IPS-18c (cell line): ENCODE measurements around the gene C15orf61.

Experiments
- H3K4me3 ChIP-seq: 2 replicates; pipeline ENCODE4 v1.7.0; 2013; ENCODE audit warnings: low read depth, mild to moderate bottlenecking, low read length, moderate library complexity; ENCODE audit not compliant: insufficient read depth
- H3K9me3 ChIP-seq: one replicate; pipeline ENCODE4 v1.6.1; 2013; ENCODE audit warnings: mild to moderate bottlenecking, low read length, moderate library complexity; ENCODE audit not compliant: control insufficient read depth, insufficient read depth

Gene C15orf61

DNA sequence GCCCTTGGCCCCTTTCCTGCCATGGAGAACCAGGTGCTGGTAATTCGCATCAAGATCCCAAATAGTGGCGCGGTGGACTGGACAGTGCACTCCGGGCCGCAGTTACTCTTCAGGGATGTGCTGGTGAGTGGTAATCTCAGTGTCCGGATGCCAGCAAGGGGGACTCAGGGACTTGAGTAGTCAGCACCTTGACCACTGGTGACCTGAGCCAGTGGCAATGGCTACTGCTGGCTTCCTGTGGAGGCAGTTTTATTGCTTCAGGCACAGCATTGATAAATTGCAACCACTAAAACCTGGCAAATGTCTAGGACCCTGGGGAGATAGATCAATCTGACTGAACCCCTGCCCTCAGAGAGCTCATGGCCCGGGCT, 22.4 kb downstream of the C15orf61 start:
- H3K9me3 ChIP-seq = no peaks in the 10 kb centered on the region
- peak overlapping the region; percentile 90; the same call in 1 of the 2 replicates for H3K4me3 ChIP-seq

DNA sequence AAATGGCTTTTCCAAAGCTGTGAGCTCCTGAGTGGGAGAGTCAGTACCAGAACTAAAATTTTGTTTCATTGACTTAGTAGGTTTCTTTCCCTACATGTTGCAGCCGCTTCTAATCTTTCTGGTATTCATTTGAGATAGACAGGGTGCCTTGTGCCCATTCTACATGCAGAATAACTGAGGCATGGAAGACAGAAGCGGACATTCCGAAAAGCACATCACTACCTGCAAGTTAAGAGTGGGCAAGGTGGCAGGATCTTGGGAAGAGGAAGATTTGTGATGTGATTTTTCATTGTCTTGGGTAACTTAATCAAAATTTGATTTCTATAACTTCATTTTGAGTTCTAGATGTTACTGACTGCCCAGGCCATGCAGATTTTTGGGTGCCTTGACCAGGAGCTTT, 23.5 kb downstream of the C15orf61 start:
- H3K4me3 ChIP-seq = no peak overlapping the region

DNA sequence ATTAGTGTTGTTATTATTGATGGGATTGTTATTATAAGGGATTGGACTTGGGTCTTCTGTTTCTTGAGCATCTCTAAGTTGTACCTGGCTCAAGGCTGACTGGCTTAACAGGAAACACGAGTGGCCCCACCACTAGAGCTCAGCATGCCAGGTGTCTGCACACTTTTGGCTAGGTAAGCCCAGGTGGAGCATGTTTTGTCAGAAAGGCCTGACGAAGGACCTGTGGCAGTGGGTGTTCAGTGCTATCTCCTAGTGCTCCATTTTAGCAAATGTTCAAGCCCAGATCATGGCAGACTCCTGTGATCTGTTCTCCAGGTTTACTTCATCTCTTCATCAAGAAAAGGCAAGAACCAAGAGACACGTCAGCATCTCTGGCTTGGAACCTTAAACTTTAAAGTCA, 24.9 kb downstream of the C15orf61 start:
- no peaks in the 10 kb centered on the region for H3K9me3 ChIP-seq
- no peak overlapping the region for H3K4me3 ChIP-seq

More for the DNA sequence above, 23.5 kb downstream of the C15orf61 start:
- H3K9me3 ChIP-seq = no peaks in the 10 kb centered on the region

DNA sequence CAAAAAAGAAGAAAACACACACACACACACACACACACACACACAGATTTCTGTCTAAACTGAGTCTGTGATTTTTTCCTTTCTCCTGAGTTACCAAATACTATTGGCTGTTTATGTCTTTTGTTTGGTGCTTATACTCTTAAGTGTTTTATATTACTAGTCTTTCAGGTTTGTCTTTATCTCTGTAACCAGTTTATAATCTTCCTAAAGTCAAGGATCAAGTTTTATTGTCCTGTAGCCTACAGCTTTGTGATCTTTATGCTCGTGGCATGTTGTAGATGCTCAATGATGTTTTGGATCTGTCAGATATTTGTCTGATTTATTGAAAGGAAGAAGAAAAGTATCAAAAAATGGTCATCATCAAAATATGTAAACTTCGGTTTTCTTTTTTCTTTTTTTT, 26.1 kb downstream of the C15orf61 start:
- no peaks in the 10 kb centered on the region for H3K9me3 ChIP-seq
- no peak overlapping the region for H3K4me3 ChIP-seq

DNA sequence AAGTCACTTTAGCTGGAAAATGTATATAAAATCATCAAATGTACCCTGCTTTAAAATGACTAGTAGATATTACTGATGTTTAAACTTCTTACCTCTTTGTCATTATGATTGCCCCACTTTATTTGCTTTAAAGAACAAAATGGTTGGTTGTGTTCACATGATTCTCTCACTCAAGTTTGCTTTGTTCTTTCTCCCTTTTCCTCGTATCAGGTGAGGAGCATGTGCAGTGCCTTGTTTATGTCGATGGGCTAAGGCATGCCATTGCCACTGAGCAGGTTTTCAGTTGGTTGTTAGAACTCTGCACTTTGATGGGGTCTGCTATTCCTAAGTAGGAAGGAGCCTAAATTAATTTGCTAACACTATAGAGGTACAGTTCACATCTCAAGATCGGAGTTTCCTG, 26.9 kb downstream of the C15orf61 start:
- Histone ChIP-seq H3K9me3 (no peaks in the 10 kb centered on the region), H3K4me3 (no peak overlapping the region)

DNA sequence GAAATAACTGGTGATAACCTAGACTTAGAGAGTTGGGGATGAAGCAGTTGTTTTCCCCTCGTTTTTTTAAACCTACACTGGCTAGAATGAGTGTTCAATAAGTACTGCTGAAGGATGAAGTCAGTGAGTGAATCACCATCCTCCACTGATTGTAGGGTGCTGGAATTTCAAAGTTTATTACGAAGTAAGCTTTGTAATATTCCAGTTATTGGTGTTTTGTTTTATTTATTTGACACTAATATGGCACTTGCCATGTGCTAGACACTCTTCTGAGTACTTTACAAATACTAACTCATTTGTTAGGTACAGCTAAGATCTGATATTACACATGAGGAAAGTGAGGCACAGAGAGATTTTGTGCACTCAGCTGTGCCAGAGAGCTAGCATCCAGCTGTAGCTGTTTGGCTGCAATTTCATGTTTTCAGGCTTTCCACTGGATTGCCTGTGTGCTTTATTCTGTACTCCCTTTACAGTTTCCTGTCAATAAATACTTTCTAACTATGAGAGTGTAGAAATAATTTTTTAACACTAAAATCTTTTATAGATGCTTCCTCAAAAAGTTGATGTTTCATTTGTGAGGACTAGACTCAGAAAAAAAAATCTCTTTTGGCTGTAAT, 27.4 kb downstream of the C15orf61 start:
- Histone ChIP-seq H3K4me3 (no peak overlapping the region), H3K9me3 (no peaks in the 10 kb centered on the region)

DNA sequence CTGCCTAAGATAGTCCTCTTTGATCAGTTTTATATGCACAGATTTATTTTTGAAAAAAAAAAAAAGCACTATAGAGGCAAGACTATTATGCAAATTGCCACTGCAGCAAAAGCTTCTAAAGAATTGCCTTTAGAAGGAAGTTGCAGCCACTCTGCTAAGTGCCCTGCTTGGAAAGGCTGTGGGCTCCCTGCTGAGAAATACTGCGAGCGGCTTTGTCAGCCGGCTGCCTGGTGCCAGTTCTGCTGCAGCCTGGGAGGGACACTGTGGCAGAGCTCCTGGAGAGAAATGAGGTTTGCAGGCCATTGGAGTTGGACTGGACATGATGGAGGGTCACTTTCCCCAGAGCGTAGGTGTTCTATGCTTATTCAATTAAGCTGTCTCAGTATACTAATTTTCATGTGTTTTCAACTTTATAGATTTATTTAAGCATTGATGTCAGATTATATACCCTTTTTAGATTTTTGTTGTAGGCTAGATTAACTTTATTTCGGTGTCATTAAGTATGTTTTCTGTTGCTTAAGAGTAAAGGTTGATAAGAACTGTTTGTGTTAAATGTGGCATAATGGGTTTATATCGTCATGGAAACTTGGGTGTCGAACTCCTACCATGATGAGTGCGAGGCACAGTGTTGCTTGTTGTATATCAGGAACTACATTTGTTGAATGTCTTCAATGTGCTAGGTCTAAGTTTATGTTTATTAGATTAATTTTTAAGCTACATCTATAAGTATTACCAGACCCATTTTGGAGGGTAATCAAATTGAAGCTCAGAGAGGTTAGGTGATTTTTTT, 28.1 kb downstream of the C15orf61 start:
- Histone ChIP-seq H3K4me3 (no peak overlapping the region), H3K9me3 (no peaks in the 10 kb centered on the region)

DNA sequence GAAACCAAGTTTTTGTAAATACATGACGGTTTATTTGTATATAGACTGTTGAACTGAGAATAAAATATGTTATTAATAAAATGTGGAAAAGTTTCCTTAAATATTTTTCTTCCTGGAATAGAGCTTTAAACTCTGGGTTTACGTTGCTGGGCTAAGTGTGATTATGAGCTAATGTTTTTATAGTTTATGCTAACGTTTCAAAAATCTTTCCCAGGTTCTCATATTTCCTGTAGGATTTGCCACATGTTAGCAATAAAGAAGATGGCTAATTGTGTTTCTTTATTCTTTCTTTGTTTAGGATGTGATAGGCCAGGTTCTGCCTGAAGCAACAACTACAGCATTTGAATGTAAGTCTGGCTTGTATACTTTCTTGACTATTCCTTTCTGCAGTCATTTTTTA, 28.8 kb downstream of the C15orf61 start:
- Histone ChIP-seq H3K9me3 (no peaks in the 10 kb centered on the region), H3K4me3 (no peak overlapping the region)

DNA sequence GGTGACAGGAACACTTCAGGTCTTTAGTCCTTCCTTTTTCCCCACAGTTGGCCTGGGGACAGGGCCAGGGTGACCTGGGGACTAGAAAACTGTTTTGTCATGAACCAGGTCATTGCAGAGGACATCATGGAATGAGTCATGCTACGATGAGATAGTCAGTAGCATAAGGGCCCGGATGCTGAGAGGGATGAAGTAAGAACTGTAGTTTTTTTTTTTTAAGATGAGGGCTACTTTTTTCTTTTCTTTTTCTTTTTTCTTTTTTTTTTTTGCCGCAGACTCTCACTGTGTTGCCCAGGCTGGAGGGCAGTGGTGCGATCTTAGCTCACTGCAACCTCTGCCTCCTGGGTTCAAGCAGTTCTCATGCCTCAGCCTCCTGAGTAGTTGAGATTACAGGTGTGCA, 29.6 kb downstream of the C15orf61 start:
- Histone ChIP-seq H3K4me3 (no peak overlapping the region), H3K9me3 (no peaks in the 10 kb centered on the region)

DNA sequence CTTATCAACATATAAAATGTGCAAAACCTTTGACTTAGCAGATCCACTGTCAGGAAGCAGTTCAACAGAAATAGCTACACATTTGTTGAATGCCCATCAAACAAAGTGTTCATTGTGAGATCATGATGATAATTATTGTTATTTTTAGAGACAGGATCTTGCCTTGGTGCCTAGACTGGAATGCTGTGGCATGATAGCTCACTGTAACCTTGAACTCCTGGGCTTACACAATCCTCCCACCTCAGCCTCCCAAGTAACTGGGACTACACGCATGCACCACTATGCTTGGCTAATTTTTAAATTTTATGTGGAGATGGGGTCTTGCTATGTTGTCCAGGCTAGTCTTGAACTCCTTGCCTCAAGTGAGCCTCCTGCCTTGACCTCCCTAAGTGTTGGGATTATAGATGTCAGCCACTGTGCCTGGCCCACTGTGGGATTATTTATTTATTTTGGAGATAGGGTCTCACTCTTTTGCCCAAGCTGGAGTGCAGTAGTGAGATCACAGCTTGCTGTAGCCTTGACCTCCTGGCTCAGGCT, 30.3 kb downstream of the C15orf61 start:
- no peak overlapping the region for H3K4me3 ChIP-seq
- H3K9me3 ChIP-seq = no peaks in the 10 kb centered on the region

DNA sequence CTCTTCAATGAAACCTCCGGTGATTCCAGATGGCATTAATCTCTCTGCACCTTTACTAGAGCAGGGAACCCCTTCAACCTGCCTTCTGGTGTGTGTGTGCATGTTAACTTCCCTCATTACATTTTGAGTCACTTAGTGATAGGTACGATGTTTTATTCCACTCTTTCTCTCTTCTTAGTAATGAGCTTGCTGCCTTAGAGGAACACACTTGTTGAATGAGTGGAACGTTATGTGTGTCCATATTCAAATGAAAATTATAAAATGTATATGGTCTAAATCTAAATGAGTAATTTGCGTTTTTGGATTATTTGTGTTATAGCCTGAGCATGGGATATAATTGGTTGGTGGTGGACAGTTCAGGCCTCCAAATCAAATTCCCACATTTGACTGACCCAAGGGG, 33.6 kb downstream of the C15orf61 start:
- Histone ChIP-seq H3K9me3 (no peaks in the 10 kb centered on the region), H3K4me3 (no peak overlapping the region)

DNA sequence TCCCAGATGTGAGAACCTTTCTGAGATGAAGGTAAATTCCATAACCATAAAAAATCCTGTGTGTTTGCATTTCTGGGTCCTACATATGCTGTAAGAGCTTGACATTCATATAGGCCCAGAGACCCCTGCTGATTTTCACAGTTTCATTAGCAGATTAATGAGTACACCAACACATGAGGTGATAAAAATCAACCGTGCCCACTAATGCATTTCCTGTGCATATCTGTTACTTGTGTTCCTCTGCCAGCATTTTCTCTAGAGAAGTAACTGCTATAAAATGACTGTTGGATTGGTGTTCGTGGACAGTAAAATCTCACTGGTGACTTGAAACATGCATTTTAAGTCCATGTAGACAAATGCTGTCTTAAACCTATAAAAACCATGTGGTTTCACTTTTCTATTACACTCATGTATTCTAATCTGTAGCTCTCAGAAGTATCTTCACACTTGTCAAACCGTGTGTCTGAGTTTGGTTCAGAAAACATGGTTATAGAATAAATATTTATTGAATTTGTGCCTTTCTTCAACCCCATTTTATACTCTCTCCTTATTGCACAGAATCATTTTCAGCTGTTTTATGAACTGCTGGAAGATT, 36.1 kb downstream of the C15orf61 start:
- Histone ChIP-seq H3K4me3 (no peak overlapping the region), H3K9me3 (no peaks in the 10 kb centered on the region)

DNA sequence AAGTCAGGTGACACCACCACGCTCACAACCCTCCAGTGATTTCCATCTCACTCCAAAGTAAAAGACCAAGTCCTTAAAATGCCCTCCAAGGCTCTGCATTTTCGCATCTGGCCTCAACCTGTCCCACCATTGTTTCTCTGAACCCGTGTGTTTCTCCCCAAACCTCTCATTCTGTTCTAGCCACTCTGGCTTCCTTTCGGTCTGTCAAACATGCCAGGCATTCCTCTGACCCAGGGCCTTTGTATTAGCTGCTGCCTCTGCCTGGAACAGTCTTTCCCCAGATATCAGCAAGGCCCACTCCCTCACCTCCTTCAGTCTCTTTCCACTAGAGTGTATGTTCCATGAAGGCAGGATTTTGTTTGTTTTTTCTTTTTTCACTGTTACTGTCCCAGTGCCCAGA, 37.6 kb downstream of the C15orf61 start:
- H3K4me3 ChIP-seq = no peak overlapping the region
- no peaks in the 10 kb centered on the region for H3K9me3 ChIP-seq

DNA sequence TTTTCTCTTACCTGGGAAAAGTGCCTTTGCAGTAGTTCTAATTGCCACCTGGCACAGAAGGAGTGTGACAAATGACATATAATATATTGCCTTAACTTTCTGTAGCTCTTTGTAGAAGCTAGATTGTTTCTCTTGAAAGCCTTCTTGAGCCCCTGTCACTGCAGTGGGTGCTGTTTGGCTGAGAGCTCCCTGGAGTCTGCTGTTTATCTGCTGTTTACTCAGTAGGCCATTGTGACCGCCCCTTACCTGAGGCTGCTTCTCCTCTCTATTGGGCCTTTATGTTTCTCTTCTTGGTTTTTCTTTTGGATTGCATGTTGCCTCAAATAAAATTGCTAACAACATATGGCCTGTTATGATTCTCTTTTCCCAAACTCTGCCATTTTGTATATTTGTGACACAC, 38.2 kb downstream of the C15orf61 start:
- no peak overlapping the region for H3K4me3 ChIP-seq

DNA sequence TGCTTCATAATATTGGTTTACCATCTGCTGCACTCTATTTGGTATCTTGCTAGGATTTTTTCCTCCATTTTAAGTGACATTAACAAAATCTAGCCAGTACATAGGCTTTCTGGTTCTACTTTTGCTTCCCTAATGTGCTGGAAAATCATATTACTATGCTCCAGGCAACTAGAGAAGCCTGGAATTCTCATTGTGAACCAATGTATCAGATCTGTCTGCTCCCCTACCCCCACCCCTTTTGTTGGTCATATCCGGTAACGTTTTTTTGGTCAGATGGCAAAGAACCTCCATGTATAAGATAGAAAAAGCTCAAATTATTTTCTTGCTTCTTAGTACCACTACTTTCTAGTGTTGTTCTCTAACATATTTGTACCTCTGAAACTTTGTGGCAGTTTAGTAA, 38.6 kb downstream of the C15orf61 start:
- Histone ChIP-seq H3K4me3 (no peak overlapping the region), H3K9me3 (no peaks in the 10 kb centered on the region)

More for the DNA sequence above, 38.2 kb downstream of the C15orf61 start:
- no peaks in the 10 kb centered on the region for H3K9me3 ChIP-seq

DNA sequence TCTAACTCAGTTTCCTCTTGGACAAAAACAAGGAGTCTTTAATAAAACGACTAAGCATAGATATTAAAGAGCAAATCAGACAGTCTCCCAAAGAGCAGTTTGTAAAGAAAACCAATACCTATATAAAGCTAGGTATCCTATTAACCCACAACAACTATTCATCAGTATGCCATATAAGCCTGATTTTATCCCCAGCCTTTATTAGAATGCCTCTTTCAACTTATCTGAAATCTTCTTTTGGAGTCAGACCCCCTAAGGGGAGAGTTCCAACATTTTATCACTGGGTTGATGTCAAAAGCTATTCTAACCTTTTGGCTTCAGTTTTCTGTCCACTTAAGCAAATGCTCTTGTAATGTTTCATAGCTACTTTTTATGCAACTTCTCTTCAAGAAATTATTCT, 39.4 kb downstream of the C15orf61 start:
- Histone ChIP-seq H3K4me3 (no peak overlapping the region), H3K9me3 (no peaks in the 10 kb centered on the region)

DNA sequence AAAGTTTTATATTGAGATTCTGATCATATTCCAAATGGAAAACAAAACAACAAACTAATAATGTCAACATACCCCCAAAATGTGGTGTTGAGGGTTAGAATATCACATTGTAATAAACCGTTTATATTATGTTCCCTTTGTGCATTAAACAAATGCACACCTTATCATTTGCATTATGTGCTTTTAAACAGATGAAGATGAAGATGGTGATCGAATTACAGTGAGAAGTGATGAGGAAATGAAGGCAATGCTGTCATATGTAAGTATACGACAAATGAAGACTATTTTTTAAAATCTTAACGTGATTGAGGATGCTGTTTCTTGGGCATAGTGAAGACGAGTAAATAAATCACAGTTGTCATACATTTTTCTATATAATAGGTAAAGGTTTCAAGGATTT, 42.2 kb downstream of the C15orf61 start:
- Histone ChIP-seq H3K4me3 (no peak overlapping the region), H3K9me3 (no peaks in the 10 kb centered on the region)
